NT2/D1 (cell line): ENCODE results near the gene GOLGA8B.

Experiments
- YY1 ChIP-seq: IDR thresholded peaks from 2 replicates; pipeline ENCODE4 v1.6.1; 2011; ENCODE audit not compliant: insufficient read length, insufficient read depth
- ZNF274 ChIP-seq: IDR thresholded peaks from 2 replicates; pipeline ENCODE4 v1.6.1; 2011; ENCODE audit warnings: mild to moderate bottlenecking, low read depth, low read length

GRCh38 chr15:34581043-34581365 is 2.4 kb downstream of the GOLGA8B start:
- no peak for TF ChIP-seq ZNF274
- TF ChIP-seq YY1: no peak
